ENCODE measurements around the gene TMEM174.

The TMEM174 gene, protein sequence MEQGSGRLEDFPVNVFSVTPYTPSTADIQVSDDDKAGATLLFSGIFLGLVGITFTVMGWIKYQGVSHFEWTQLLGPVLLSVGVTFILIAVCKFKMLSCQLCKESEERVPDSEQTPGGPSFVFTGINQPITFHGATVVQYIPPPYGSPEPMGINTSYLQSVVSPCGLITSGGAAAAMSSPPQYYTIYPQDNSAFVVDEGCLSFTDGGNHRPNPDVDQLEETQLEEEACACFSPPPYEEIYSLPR

GRCh38 chr5:73172951-73173350 lies at the start of gene TMEM174:
TSS of gene TMEM174 (plus strand) at chr5:73173193. CDS start at chr5:73173244, 51 bp downstream.
- no peak for DNase-seq

DNA sequence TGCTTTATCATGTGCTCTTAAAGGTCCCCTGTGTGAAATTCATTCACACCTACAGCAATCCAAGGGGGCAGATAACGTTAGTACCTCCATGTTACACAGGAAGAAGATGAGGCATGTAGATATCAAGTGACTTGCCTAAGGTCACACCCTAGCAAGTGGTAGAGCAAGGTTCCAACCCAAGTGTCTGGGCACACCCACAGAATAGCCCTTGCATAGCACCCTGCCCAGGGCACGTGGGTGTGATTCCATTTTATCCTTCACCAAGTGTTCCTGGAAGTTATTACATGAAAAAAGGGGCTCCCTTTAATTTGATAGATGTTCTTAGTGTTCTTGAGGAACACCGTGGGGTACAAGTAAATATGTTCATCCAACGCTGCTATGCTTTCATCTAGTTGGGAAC lies 47.7 kb upstream of the TMEM174 start:
- no peak for DNase-seq

- DNase-seq, result no peak
Measured at GRCh38 chr5:73126381-73126780, 46.6 kb upstream of the TMEM174 start.

- DNase-seq, result no peak
Measured at GRCh38 chr5:73126957-73127356, 46.0 kb upstream of the TMEM174 start.

DNA sequence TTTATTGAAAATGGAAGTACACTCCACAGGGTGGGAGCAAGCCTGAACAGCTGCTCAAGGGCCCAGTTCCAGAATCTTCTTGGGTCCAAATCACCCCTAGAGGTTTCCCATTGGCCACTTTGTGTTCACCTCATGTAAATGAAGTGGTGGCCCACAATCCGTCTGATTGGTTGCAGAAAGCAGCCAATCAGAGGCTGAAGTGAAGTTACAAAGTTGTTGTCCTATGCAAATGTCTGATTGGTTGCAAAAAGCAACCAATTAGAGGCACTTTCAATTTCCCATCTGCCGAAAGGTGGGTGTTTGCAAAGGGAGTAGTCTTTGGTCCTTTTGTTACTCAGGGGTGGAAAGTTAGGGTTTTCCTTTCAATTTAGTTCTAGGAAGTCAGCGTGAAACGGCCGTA lies 43.9 kb upstream of the TMEM174 start:
- no peak for DNase-seq

DNA sequence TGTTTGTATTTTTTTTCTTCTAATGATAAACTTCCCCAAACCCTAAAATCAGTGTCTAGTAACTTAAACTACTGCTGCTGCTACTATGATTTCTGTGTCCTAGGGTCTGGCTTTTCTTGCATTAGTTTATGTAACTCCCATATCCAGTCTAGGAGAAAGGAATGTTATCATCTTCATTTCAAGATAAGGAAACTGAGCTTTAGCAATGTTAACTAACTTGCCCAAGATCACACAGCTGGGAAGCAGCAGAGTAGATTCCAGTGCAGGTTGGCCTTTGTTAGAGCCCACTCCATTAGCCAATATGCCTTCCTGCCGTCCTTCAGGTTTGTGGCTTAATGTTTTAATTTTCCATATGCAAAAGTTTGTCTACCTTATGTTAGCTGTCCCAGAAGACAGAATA lies 42.2 kb upstream of the TMEM174 start:
- no peak for DNase-seq

- no peak for DNase-seq
Measured at GRCh38 chr5:73131711-73132425, 41.1 kb upstream of the TMEM174 start.

DNA sequence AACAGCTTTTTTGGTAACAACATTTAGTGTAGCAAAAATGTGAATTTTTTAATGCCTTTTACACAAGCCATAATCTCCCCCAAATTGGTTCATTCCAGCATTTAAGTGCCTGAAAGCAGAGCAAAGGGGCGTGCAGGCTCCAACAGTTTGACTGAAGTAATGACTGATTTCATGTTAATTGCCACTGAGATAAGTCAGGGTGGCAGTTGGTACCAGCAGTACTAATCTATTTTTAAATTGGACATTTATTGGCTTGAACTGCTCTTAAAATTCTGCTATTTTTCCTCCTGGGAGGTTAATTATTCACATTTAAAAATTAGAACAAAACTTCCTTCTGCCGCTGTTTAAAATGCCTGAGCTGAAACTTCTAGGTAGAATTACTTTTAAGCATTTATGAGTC lies 40.2 kb upstream of the TMEM174 start:
- no peak for DNase-seq

DNA sequence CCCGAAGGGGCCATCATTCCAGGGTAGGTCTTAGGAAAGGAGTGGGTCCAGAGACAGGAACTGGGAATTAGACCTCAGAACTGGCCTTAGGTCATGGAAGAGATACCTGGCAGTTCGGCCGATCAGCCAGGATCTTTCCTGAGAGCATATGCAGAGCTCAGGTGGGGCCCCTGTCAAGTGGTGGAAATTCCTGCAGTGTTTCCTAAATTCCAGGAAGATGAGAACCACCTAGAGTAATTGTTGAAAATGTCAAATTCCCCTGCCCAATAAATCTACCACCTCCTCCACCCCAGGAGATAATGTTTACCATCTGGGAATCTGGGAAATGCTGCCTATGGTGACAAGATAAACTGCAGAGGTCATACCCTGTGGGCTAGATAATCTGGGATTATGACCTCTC lies 38.0 kb upstream of the TMEM174 start:
- no peak for DNase-seq

DNA sequence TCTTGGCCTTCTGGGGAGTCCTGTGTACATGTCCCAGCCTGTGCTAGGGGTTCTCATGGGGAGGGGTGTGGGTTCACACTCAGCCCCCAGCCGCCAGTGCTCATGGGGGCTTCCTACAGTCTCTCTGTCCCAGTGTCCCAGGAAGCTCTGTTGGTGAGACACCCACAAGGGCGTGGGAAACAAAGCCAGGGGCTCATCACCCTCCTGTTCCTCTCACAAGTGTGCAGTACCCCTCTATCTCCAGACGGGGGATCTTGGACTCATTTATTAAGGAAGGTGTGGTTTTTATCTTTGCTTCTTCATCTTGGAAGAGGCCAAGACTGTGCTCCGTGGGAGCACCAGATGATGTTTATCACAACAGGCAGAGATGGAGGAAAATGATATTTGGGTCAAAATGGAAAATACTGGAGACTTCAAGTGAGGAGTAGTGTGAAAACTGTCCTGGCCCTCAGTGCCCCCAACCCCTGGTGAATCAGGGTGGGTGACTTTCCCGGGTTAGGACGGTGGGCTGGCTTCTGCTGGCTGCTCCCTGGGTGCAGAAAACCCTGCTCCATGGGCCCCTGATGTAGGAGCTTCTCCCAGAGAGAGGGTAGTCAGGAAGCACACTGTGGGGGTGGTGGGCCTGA lies 37.5 kb upstream of the TMEM174 start:
- no peak for DNase-seq

GRCh38 chr5:73136055-73136562 lies 36.9 kb upstream of the TMEM174 start:
- DNase-seq, result no peak

- no peak for DNase-seq
Measured at GRCh38 chr5:73137563-73138530, 35.1 kb upstream of the TMEM174 start.

DNA sequence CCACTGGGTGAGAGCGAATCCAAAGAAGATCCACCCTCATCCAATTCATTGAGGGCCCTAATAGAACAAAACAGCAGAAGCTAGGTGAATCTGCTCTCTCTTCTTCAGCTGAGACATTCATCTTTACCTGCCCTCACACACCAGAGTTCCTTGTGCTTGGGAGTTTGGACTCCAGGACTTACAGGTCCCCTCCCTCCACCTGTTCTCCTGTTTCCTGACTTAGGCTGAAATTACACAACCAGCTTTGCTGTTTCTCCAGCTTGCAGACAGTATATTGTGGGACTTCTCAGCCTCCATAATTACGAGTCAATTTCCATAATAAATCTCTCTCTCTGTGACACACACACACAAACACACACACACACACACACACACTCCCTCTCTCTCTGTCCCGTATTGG lies 33.5 kb upstream of the TMEM174 start:
- no peak for DNase-seq

DNA sequence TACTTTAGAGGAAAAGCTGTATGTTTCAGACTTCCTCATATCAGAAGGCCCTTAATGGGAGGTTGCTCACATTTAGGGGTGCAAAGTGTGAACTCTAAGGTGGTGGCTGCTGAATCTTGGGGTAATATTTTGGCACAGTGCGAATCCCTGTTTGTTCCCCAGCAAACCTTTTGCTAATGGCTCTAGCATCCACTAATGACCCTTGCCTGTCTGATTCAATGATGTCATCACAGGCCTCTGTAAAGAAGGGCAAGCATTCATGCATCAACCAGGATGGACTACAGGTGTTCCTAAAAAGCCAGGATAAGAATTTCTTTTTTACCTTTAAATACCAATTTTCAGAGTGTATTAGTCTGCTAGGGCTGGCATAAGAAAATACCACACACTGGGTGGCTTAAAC lies 32.2 kb upstream of the TMEM174 start:
- no peak for DNase-seq

DNA sequence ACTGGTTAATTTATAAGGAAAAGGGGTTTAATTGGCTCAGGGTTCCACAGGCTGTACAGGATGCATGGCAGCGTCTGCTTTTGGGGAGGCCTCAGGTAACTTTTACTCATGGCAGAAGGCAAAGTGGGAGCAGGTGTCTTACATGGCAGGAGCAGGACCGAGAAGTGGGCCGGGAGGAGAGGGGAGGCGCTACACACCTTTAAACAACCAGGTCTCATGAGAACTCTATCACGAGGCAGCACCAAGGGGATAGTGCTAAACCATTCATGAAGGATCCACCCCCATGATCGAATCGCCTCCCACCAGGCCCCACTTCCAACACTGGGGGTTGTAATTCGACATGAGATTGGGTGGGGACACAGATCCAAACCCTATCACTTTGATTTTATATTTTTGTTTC lies 31.0 kb upstream of the TMEM174 start:
- no peak for DNase-seq

GRCh38 chr5:73143716-73144115 lies 29.3 kb upstream of the TMEM174 start:
- DNase-seq, result no peak

DNA sequence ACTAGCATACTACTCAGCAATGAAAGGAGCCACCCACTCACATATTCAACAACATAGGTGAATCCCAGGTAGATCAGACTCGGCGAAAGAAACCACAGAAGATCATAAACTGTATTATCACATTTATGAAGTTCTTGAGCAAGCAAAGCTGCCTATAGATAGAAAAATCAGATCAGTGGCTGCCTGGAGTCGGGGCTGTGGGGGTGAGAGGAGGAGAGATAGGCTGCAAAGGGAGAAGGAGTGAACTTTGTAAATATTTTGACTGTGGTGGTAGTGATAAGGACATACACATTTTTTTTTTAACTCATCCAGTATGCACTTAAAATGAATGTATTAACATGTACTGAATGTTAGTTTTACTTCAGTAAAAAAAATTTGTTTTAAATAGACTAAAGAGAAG lies 23.5 kb upstream of the TMEM174 start:
- no peak for DNase-seq

DNA sequence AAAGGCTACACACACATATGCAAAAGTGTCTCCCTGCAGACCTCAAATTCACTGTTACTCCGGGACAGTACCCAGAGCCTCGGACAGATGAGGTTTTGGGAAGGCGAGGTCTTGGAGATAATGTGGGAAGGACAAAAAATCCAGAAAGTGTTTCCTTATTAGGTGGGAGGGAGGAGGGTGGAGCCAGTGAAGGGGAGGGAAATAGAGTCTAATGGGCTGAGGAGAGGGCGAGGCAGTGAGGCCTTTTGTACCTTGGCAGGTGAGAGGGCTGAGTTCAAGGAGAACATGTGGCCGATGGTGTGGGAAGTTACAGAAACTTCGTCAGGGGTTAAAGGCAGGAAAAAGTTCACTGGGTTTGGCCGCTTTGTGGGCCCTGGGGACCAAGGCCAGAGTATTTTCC lies 22.1 kb upstream of the TMEM174 start:
- DNase-seq, result no peak

DNA sequence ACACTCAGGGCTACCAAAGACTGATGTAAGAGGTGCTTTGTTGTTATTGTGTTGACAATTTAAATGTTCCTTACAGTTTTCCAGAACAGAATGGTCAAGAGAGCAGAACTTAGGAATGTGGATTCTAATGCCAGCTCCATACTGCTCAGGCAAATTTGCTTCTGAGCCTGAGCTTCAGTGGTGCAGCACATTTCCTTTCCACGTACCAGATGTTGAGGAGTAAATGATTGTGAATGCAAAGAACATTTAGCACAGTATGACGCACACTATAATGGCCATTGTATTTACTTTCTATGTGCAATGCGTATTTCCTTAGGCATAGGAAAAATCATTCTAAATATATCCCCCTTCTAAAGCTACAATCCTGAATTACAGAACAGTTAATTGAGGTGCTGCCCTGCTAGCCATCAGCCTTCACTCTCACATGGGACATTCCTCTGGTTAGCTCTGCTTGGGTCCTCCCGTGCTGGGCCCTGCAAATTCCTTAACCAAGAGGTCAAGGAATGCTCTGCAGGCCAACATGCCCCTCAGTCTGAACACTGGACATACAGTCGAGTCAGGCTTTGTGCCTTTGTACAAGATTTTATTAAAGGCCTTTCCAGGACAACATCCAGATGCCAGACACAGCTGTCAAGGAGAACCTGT lies 21.1 kb upstream of the TMEM174 start:
- no peak for DNase-seq

- DNase-seq, result no peak
Measured at GRCh38 chr5:73152411-73153388, 20.3 kb upstream of the TMEM174 start.

- no peak for DNase-seq
Measured at GRCh38 chr5:73153513-73153912, 19.5 kb upstream of the TMEM174 start.
